Testis (tissue), 3 donors: ENCODE results near the gene SLC17A5. TPM values are rescaled to one million over a fixed set of nuclear protein-coding genes. Genes with fewer than 3 reads are reported as not detected.
"Not testable (repeated sequence)": the region's sequence is repeated elsewhere in the genome, so short reads cannot be mapped to it uniquely, and the experiment has no call there.

Experiments used
- DNase-seq: peaks from one replicate; pipeline ENCODE4 v3.0.0-alpha.2; 2019
- H3K27ac ChIP-seq, 2 donors: fragments of 200-600 bp; sonication (generic); one replicate each; pipeline ENCODE4 v1.5.1; 2019
- H3K27me3 ChIP-seq: fragments of 200-600 bp; sonication (generic); one replicate; pipeline ENCODE4 v1.5.1; 2019
- H3K36me3 ChIP-seq: fragments of 200-600 bp; sonication (generic); one replicate; pipeline ENCODE4 v1.5.1; 2017; ENCODE audit warnings: low read depth; ENCODE audit errors: missing control alignments
- H3K4me1 ChIP-seq: fragments of 200-600 bp; sonication (generic); one replicate; pipeline ENCODE4 v1.5.1; 2019
- H3K4me3 ChIP-seq, 2 donors: fragments of 200-600 bp; sonication (generic); one replicate each; pipeline ENCODE4 v1.5.1; 2017 to 2019
- H3K9me3 ChIP-seq: fragments of 200-600 bp; sonication (generic); one replicate; pipeline ENCODE4 v1.5.1; 2017
- CTCF ChIP-seq, 3 experiments: fragments of 450-650 bp in 2 of 3; fragments of 200-600 bp in 1 of 3; sonication (generic) in 1 of 3; IDR thresholded peaks; one replicate each; pipeline ENCODE4 v1.5.1; 2016 to 2019; ENCODE audit warnings: antibody characterized with exemption in 3 of 3, mild to moderate bottlenecking in 2 of 3, moderate library complexity in 1 of 3
- POLR2A ChIP-seq: fragments of 450-650 bp; IDR thresholded peaks from one replicate; pipeline ENCODE4 v1.6.1; 2017; ENCODE audit warnings: antibody characterized with exemption, mild to moderate bottlenecking, moderate library complexity
- WGBS, 2 donors: methylation state at CpG; one replicate each; pipeline ENCODE4 v1.1.5; 2018; 5-methylcytosine and 5-hydroxymethylcytosine counted together
- intact Hi-C: fragments of 100-400 bp; cut with DNase I; formaldehyde crosslinking; loops from one replicate; pipeline ENCODE4 v1.15.1; 2023; ENCODE audit warnings: low total_unique reads
- polyA plus RNA-seq: library from polyadenylated mRNA; stranded (reverse); fragments of 350-450 nt; fragmentation: Illumina TruSeq; extraction: RNeasy Lipid Tissue Mini Kit (QIAGEN cat#74804); gene quantifications from one replicate; pipeline ENCODE4 v1.2.3, GENCODE V29; 2014; ENCODE audit warnings: low read depth, low replicate concordance; ENCODE audit not compliant: insufficient read depth
- total RNA-seq, 2 donors: library from RNA; depleted of rRNA; stranded (reverse); fragments of >200 nt; gene quantifications; one replicate each; pipeline ENCODE4 v1.2.3, GENCODE V29; 2016

Gene SLC17A5
- total and polyA plus RNA-seq, 3 donors from 2014 or later, result 8.7 to 16.1 (median 12.5) TPM

- H3K4me1 ChIP-seq, result no peaks in the 10 kb centered on the region
- intact Hi-C loops, result no loop called here
- H3K36me3 ChIP-seq, result no peaks in the 10 kb centered on the region
- no peak for DNase-seq
- H3K9me3 ChIP-seq, result no peaks in the 10 kb centered on the region
- no peak overlapping the region for H3K27ac ChIP-seq
- no peaks in the 10 kb centered on the region for H3K27me3 ChIP-seq
- 90 to 94% methylated on average over 5 of the region's 5 CpGs for WGBS, 2 donors
- no peak overlapping the region for H3K4me3 ChIP-seq
- TF ChIP-seq CTCF (IDR thresholded peaks at IDR 0.05) (no peak), POLR2A (no peak)
Measured at GRCh38 chr6:73690056-73690455, 36.3 kb upstream of the SLC17A5 start.

- WGBS, 2 donors, result 73 to 91% methylated on average over 1 of the region's 1 CpG
- intact Hi-C loops, result no loop called here
- TF ChIP-seq CTCF (IDR thresholded peaks at IDR 0.05) (no peak), POLR2A (no peak)
Measured at GRCh38 chr6:73688351-73688750, 34.6 kb upstream of the SLC17A5 start.

GRCh38 chr6:73683574-73683973, 29.8 kb upstream of the SLC17A5 start:
- intact Hi-C loops, H3K36me3 ChIP-seq, DNase-seq, H3K9me3 ChIP-seq, H3K4me3 ChIP-seq, H3K27ac ChIP-seq, H3K4me1 ChIP-seq, H3K27me3 ChIP-seq: not testable (repeated sequence)
- WGBS, 2 donors, result 83 to 94% methylated on average over 2 of the region's 2 CpGs

More at GRCh38 chr6:73688351-73688750, 34.6 kb upstream of the SLC17A5 start:
- H3K36me3 ChIP-seq, result no peaks in the 10 kb centered on the region
- DNase-seq, result no peak
- no peak overlapping the region for H3K4me3 ChIP-seq
- no peaks in the 10 kb centered on the region for H3K4me1 ChIP-seq
- H3K27ac ChIP-seq, result no peak overlapping the region
- no peaks in the 10 kb centered on the region for H3K27me3 ChIP-seq
- H3K9me3 ChIP-seq, result no peaks in the 10 kb centered on the region

- intact Hi-C loops, result no loop called here
- DNase-seq, result no peak
- Histone ChIP-seq H3K4me1 (no peaks in the 10 kb centered on the region), H3K27ac (no peak overlapping the region), H3K9me3 (no peaks in the 10 kb centered on the region), H3K36me3 (no peaks in the 10 kb centered on the region), H3K27me3 (no peaks in the 10 kb centered on the region), H3K4me3 (no peak overlapping the region)
- no peak for TF ChIP-seq CTCF (IDR thresholded peaks at IDR 0.05)
- TF ChIP-seq POLR2A, result no peak
- 64 to 65% methylated on average over 5 of the region's 5 CpGs for WGBS, 2 donors
Measured at GRCh38 chr6:73680289-73680918, 26.6 kb upstream of the SLC17A5 start.

- 75 to 91% methylated on average over 5 of the region's 5 CpGs for WGBS, 2 donors
Measured at GRCh38 chr6:73679846-73680245, 26.1 kb upstream of the SLC17A5 start.

GRCh38 chr6:73679009-73679408, 25.2 kb upstream of the SLC17A5 start:
- Histone ChIP-seq H3K4me1 (no peaks in the 10 kb centered on the region), H3K27me3 (no peaks in the 10 kb centered on the region), H3K9me3 (no peaks in the 10 kb centered on the region), H3K4me3 (no peak overlapping the region), H3K36me3 (no peaks in the 10 kb centered on the region), H3K27ac (no peak overlapping the region)
- DNase-seq, result no peak
- TF ChIP-seq CTCF (IDR thresholded peaks at IDR 0.05) (no peak), POLR2A (no peak)
- intact Hi-C loops, result loop anchor here (10.0 kb wide), 1 partner anchor 56 kb away; no protein-coding TSS in a partner anchor
- 75 to 85% methylated on average over 3 of the region's 3 CpGs for WGBS, 2 donors

More at GRCh38 chr6:73679846-73680245, 26.1 kb upstream of the SLC17A5 start:
- intact Hi-C loops, result loop anchor here (10.0 kb wide), 1 partner anchor 55 kb away; no protein-coding TSS in a partner anchor
- not testable (repeated sequence) for H3K27ac ChIP-seq, H3K4me1 ChIP-seq, H3K4me3 ChIP-seq, H3K36me3 ChIP-seq, H3K9me3 ChIP-seq, H3K27me3 ChIP-seq, DNase-seq
